ENCODE results near the gene CLSTN3.
A peak's percentile ranks its signal among the peaks of the same experiment; 100 is the strongest.

CLSTN3 gene

GRCh38 chr12:7109572-7109920 is 20.6 kb upstream of the CLSTN3 start:
- no peak for TF ChIP-seq CTCF (IDR thresholded peaks at IDR 0.05; ENCODE audit: low read depth, low read length)
- no peak for DNase-seq (ENCODE audit: low read depth in 2 of 2)
- peak overlapping the region; percentile 66 to 78 for H3K4me3 ChIP-seq (replicated peaks in 1 of 2; ENCODE audit: low read depth in 2 of 2, low read length in 2 of 2)

GRCh38 chr12:7110661-7111060 is 19.5 kb upstream of the CLSTN3 start:
- no peak overlapping the region for H3K4me3 ChIP-seq (replicated peaks in 1 of 2; ENCODE audit: low read depth in 2 of 2, low read length in 2 of 2)
- no peak for TF ChIP-seq CTCF (IDR thresholded peaks at IDR 0.05; ENCODE audit: low read depth, low read length)
- DNase-seq (ENCODE audit: low read depth in 2 of 2): no peak

GRCh38 chr12:7112041-7112440 is 18.1 kb upstream of the CLSTN3 start:
- DNase-seq (ENCODE audit: low read depth in 2 of 2): peak in 1 of 2 donors; percentile 62
- no peak for TF ChIP-seq CTCF (IDR thresholded peaks at IDR 0.05; ENCODE audit: low read depth, low read length)

GRCh38 chr12:7113389-7113871 is 16.7 kb upstream of the CLSTN3 start:
- peak; percentile 84 for TF ChIP-seq CTCF (IDR thresholded peaks at IDR 0.05; ENCODE audit: low read depth, low read length)
- H3K4me3 ChIP-seq (replicated peaks in 1 of 2; ENCODE audit: low read depth in 2 of 2, low read length in 2 of 2): no peak overlapping the region
- peak; percentile 62 to 72 for DNase-seq (ENCODE audit: low read depth in 2 of 2)

More at GRCh38 chr12:7112041-7112440, 18.1 kb upstream of the CLSTN3 start:
- no peak overlapping the region for H3K4me3 ChIP-seq (replicated peaks in 1 of 2; ENCODE audit: low read depth in 2 of 2, low read length in 2 of 2)

- no peak overlapping the region for H3K4me3 ChIP-seq (replicated peaks in 1 of 2; ENCODE audit: low read depth in 2 of 2, low read length in 2 of 2)
- no peak for DNase-seq (ENCODE audit: low read depth in 2 of 2)
- TF ChIP-seq CTCF (IDR thresholded peaks at IDR 0.05; ENCODE audit: low read depth, low read length): no peak
These were observed 16.2 kb upstream of the CLSTN3 start for GRCh38 chr12:7114008-7114407.

GRCh38 chr12:7114851-7115250 is 15.3 kb upstream of the CLSTN3 start:
- no peak for TF ChIP-seq CTCF (IDR thresholded peaks at IDR 0.05; ENCODE audit: low read depth, low read length)
- no peak overlapping the region for H3K4me3 ChIP-seq (replicated peaks in 1 of 2; ENCODE audit: low read depth in 2 of 2, low read length in 2 of 2)
- DNase-seq (ENCODE audit: low read depth in 2 of 2): no peak

- H3K4me3 ChIP-seq (replicated peaks in 1 of 2; ENCODE audit: low read depth in 2 of 2, low read length in 2 of 2): no peak overlapping the region
- no peak for DNase-seq (ENCODE audit: low read depth in 2 of 2)
- no peak for TF ChIP-seq CTCF (IDR thresholded peaks at IDR 0.05; ENCODE audit: low read depth, low read length)
These were observed 14.0 kb upstream of the CLSTN3 start for GRCh38 chr12:7116196-7116595.

All from cardiac fibroblast (primary cell).